Stimulated activated CD8-positive, alpha-beta memory T cell treated with anti-CD3 and anti-CD28 coated beads, Interleukin-7, amount 100 ng/mL, for 1 hour (primary cell): ENCODE measurements around the gene TUBA4A.
"Not testable (repeated sequence)": the region's sequence is repeated elsewhere in the genome, so short reads cannot be mapped to it uniquely, and the experiment has no call there.

Experiments
- DNase-seq, 2 donors: peaks; one replicate each; pipeline ENCODE4 v3.0.0-alpha.2; 2020; ENCODE audit warnings: low read depth in 2 of 2

The TUBA4A gene

GRCh38 chr2:219268294-219268693 lies 14.6 kb upstream of the TUBA4A start:
- no peak for DNase-seq

DNA sequence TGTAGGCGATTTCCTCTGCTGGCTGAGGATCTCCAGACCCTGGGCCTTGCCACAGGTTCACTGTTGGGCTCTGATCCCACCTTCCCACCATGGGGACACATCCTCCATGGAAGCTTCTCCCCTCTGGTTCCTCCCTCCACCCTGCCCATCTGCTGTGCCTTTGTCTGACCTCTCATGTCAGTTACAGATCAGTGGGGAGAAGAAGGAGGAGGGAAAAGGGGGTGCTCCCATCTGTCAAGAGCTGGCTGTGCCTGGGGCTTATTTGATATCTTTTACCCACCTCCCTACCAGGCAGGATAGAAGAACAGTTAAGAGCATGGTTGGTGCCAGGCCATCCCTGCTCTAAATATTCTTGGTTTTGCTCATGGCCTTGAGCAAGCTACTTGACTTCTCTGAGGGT lies 13.2 kb upstream of the TUBA4A start:
- no peak for DNase-seq

DNA sequence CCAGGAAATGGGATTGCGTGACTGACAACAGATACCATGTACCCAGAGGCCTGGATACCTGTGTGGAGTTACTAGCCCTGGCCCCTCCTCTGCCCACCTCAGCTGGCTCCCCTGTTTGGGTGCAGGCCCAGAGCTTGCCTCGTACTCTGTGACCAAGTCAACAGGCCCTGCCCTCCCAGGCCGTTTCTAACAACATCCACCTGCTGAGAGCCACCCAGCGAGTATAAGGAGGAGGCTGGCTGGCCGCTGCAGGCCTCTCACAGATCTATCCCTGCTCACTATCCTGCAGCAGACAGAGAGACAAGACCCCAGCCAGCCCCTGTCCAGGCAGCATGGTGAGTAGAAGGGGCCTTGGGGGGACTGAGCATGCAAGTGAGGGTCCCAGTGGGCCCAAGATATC lies 12.5 kb upstream of the TUBA4A start:
- no peak for DNase-seq

DNA sequence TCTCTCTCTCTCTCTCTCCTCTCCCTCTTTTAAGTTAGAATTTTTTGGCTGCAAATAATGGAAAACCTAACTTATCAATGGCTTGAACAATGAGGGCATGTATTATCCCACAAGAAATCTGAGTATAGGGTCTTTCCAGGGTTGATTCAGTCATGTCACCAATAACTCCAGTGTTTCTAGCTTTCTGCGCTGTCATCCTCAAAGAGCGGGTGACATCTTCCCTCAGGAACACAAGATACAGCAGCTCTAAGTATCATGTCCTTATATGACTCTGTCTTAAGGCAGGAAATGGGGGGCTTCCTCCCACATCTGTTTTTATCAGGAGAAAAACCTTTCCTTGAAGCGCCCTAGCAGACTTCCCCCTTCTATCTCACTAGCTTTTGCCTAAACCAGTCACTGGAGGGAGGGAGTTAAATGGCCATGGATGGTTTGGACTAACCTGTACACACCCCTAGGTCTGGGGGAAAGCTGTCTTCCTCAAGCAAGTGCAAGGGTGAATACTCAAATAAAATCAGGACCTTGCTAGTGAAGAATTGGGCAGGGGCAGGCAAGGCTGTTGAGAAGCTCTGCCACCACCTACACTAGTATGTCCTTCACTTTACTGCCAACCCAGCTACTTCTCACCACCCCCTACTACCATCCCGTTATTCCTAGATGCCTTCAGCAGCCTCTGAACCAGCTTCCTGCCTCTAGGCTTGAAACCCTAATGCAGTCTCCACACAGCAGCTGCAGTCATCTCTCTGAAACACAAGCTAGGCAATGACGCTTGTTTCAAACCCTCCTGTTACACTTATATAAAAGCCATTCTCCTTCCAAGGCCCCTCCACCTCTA lies 7.5 kb upstream of the TUBA4A start:
- no peak for DNase-seq

DNA sequence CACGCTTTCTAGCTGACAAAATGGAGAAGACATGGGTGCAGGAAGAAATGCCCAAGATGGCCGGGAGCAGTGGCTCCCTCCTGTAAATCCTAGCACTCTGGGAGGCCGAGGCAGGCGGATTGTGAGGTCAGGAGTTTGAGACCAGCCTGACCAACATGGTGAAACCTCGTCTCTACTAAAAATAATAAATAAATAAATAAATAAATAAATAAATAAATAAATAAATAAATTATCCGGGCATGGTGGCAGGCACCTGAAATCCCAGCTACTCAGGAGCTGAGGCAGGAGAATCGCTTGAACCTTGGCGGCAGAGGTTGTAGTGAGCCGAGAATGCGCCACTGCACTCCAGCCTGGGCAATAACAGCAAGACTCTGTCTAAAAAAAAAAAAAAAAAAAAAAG lies 5.2 kb upstream of the TUBA4A start:
- not testable (repeated sequence) for DNase-seq

DNA sequence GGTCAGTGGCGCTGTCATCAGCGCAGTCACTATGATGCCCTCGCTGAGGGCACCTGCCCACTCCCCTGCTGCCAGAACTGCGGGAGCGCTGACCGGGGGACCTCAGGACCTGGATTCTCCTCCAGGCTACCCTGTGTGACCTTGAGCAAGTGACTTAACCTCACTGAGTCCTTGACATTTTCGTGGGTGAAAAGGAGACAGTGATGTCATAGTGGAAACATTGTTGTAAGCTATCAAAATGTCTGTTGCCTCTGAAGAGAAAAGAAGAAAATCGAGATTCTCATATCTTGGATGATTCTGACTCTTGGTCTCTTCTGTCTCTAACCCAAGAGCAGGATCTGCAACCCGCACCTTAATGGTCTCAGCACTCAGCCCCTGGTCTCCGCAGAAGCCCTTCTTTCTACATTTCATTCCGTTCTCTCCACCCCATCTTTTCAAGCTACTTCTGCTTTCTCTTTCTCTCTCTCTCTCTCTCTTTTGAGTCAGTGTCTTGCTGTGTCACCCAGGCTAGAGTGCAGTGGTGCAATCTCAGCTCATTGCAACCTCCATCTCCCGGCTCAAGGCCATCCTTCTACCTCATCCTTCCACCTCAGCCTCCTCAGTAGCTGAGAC lies 978 bp upstream of the TUBA4A start:
- DNase-seq: no peak

GRCh38 chr2:219252900-219253752 lies 592 bp downstream of the TUBA4A start, which contains the start of gene TUBA4B:
Gene TUBA4B, plus strand, starts transcription at chr2:219253243. Its CDS starts 165 bp downstream, at chr2:219253408.
- no peak for DNase-seq

DNA sequence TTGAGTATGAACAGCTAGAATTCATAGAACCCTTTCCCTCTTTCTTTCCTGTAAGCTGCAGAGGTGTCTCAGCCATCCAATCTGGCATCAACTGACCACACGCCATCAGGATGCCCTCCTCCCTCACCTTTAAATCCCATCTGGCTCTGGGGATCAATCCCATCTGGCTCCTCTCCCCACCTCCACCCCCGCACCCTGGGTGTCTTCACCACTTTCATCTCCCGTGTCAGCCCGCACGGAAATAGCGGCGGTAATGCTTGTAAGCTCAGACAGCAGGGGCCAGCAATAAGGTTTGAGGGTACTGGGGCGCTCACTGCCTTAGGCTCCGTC lies 1.2 kb downstream of the TUBA4A start:
- DNase-seq: no peak

DNA sequence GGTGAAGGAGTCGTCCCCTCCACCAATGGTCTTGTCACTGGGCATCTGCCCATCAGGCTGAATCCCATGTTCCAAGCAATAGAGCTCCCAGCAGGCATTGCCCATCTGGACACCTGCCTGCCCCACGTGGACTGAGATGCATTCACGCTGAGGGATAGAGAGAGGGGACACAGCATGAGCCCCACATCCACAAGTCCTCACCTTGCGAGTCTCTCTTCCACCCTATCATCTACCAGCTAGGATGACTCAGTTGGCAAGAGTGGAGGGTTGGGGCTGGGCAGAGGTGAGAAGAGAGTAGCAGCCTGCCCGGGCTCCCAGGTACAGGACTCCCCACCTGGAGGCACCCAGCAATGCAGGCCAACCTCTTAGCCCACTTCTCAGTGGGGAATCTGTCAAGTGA lies 1.6 kb downstream of the TUBA4A start:
- DNase-seq: no peak

- DNase-seq: no peak
Observed at GRCh38 chr2:219251656-219252055, 2.1 kb downstream of the TUBA4A start.

GRCh38 chr2:219250049-219250781 lies 3.5 kb downstream of the TUBA4A start:
- DNase-seq: no peak

DNA sequence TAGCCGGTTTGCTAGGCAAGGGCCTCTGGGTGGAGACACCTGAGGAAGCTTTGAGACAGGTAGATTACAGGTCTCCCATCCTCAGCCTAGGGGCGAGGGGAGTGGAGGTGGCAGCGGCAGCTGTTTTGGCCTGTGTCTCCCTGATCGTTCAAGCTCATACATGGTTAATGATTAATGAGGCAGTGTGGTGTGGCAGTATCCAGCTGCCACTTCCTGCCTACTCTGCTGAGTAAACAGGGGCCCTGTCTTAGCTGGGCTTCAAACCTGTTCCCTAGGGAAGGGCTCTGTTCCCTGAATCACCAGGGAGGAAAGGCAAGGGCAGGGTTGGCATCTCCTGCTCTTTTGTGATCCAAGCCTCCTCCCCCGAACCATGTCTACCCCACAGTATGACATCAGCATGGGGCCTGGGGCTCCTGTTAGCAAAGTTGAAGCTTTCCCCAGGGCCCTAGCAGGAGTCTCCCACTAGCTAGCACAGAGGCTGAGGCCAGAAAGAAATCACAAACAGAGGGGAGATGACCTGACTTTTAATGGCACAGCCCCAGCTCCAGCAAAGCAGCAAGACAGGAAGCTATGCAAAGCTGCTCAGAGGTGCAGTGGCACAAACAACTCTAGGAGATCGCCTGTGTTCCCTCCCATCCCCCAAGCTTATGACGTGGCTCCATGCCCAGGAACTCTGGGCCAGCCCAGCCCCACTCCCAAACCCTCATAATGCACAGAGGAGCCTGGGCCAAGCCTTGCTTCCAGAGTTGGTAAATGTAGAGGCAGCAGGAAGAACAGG lies 4.3 kb downstream of the TUBA4A start:
- DNase-seq: no peak

DNA sequence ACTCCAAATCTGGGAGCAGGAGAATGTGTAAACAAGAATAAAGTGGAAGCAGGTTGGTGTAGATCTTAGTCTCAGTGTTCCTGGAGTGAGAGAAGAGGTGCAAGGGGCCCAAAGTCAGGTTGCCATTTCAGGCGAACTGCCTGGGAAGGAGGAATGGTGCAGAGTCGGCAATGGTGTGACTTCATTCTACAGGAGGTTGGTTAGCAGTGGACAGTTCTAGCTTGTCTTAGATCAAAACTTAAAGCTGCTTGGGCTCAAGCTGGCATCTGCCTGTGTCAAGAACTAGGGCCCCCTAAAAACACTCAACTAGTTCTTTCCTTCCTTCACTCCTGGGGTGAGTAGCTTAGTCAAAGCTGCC lies 4.9 kb downstream of the TUBA4A start:
- no peak for DNase-seq

DNA sequence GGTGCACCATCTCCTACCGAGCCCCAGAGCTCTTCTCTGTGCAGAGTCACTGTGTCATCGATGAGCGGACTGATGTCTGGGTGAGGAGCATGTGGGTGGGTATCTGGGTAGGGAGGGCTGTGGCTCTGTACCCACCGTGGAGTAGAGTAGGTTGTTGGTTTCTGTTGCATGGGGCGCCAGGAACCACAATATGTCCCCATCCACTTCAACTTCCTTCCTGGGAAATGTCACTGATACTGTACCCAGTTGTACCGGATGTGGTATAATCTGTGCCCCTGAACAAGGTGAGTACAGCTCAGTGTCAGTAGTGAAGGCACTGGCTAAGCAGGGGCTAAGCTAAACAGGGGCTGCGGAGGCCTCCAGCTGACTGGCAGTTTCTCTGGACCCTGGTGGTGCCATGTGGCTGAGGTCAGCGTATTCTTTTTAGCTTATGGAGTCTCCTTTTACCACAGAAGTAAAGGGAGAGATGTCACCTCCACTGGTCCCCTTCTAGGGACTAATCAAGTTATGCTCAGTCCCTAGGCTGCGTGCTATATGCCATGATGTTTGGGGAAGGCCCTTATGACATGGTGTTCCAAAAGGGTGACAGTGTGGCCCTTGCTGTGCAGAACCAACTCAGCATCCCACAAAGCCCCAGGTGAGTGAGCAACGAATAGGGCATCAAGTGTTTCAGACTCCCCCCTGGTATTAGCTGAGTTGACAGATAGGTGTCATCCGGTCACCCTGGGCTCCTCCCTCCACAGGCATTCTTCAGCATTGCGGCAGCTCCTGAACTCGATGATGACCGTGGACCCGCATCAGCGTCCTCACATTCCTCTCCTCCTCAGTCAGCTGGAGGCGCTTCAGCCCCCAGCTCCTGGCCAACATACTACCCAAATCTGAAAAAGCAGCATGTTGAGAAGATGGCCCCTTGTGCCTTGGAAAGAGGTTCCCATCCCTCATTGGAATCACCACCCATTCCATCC lies 5.8 kb downstream of the TUBA4A start:
- no peak for DNase-seq

- no peak for DNase-seq
Observed at GRCh38 chr2:219246559-219246958, 7.2 kb downstream of the TUBA4A start.

- DNase-seq: no peak
Observed at GRCh38 chr2:219245899-219246230, 7.9 kb downstream of the TUBA4A start.

DNA sequence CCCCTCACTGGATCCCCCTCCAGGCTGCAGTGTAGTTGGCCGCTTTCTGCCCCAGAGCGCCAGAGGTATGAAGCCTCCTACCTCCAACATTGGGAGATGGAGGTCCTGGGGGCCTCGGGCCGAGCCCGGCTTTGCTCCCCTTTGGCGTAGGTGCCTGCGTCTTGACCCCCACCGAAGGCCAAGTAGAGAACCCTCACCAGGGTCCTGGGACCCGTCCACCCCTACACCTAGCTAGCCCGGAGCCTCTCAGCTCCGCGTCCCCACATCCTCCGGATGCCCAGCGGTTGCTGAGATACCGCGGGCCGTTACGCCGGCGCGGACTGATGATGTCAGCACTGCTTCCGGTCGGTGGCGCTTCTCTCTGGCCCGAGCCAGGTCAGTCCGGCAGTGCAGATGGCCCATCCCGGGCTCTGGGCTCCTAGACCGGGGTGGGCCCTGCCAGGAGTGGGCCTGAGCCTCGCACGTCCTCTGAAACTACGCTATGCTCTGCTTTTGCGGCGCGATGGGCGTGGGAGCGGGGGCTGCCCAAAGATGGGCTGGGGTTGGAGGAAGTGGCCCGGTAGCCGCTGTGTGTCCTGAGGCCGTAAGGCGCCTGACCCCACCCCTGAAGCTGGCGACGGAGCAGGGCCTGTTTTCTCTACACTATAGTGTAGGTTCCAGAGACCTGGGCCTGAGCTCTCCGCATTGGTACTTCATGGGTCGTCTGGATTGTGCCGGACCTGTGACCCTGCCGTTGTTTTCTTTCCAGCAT lies 8.4 kb downstream of the TUBA4A start, which contains the start of the genes GLB1L and STK16:
Gene GLB1L, minus strand, starts transcription at position 297 of the 751 bp plus-strand sequence. CDS start 1,871 bp downstream, outside the sequence.
Gene STK16, plus strand, starts transcription at position 332 of the 751 bp plus-strand sequence. CDS start 521 bp downstream, outside the sequence.
- DNase-seq: peak; percentile 81 to 83

DNA sequence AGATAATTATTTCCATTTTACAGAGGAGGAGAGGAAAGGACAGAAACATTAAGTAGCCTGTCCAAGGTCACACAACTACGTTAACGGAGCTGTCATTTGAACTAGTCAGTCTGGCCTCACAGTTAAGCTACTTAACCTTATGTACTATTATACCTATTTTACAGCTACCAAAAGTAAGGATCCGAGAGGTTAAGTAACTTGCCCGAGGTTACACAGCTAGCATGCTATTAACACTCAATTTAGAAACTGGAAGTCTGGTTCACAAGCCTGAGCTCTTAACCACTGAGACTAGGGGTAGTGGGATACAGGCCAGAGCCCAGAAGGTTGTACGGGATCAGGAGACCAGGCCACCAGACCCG lies 8.9 kb downstream of the TUBA4A start:
- no peak for DNase-seq

DNA sequence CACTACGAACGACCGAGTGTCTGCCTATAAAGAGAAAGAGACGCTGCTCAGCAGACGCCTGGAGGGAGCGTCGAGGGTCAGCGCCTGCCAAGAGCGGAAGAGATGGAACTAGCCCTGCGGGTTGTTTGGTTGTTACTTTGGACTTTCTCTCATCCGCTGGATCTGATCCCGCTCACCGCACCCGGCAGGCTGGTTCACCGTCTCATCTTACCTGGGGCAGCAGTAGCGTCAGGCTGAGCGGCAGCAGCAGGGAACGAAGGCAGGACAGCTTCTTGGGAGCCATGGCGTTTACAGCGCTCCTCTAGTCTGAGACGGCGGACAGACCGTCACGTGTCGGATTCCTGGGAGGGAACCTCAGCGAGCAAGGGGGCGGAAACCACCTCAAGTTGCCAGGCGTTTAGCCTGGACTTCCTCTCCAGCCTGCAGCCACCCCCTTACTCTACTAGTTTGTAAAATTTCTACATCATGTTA lies 10.4 kb downstream of the TUBA4A start:
- DNase-seq: no peak
